B cell (primary cell): ENCODE data around the gene ATP1B3.

Source experiments
- CTCF ChIP-seq: fragments of 200-600 bp; IDR thresholded peaks from one replicate; pipeline ENCODE4 v1.8.0; 2022; ENCODE audit warnings: antibody characterized with exemption, mild to moderate bottlenecking
- EZH2 ChIP-seq: IDR thresholded peaks from 2 replicates; pipeline ENCODE4 v1.6.1; 2012; ENCODE audit warnings: borderline replicate concordance, low read depth, mild to moderate bottlenecking, moderate library complexity, low read length; ENCODE audit not compliant: insufficient read depth, poor library complexity, severe bottlenecking

GRCh38 chr3:141905129-141905528 is 28.7 kb downstream of the ATP1B3 start:
- no peak for TF ChIP-seq CTCF
- TF ChIP-seq EZH2: no peak
